COLO668 (cell line): ENCODE results near the gene VPS29.

ENCODE experiments used
- DNase-seq: peaks from one replicate; lab custom pipeline; 2025; ENCODE audit not compliant: unreplicated experiment; lab: John Stamatoyannopoulos, UW

VPS29 gene

GRCh38 chr12:110451263-110451662 is 50.6 kb downstream of the VPS29 start:
- DNase-seq = no peak

- DNase-seq = peak; percentile 97
Observed at GRCh38 chr12:110449799-110450497, 52.0 kb downstream of the VPS29 start, which contains the start of gene ARPC3. Gene ARPC3, minus strand, starts transcription at chr12:110450337. Its CDS starts 77 bp downstream, at chr12:110450260.

GRCh38 chr12:110444455-110444854 is 57.5 kb downstream of the VPS29 start:
- no peak for DNase-seq
